ENCODE results near the gene KRTAP16-1. TPM values are rescaled to one million over a fixed set of nuclear protein-coding genes. Genes with fewer than 3 reads are reported as not detected.

Gene KRTAP16-1
- total RNA-seq, 1 experiment from 2014 or later: not detected

GRCh38 chr17:41339571-41340172 lies 30.6 kb upstream of the KRTAP16-1 start:
- Histone ChIP-seq H3K27me3 (ENCODE audit: low read length) (no peaks in the 10 kb centered on the region), H3F3A (ENCODE audit: low read length, unreplicated experiment) (no peaks in the 10 kb centered on the region), H3K4me3 (ENCODE audit: low read length) (no peak overlapping the region), H3K79me2 (ENCODE audit: low read length) (no peaks in the 10 kb centered on the region), H2AFZ (ENCODE audit: low read length) (no peak overlapping the region), H3K4me2 (ENCODE audit: low read length) (no peak overlapping the region), H3K9ac (ENCODE audit: low read length) (no peak overlapping the region), H3K9me2 (replicated peaks; ENCODE audit: low read length) (no peaks in the 10 kb centered on the region), H3K4me1 (ENCODE audit: insufficient read depth, low read length) (no peaks in the 10 kb centered on the region), H3K9me3 (ENCODE audit: low read length) (no peaks in the 10 kb centered on the region), H3K36me3 (ENCODE audit: low read depth, low read length) (no peaks in the 10 kb centered on the region), H4K20me1 (ENCODE audit: low read length) (no peaks in the 10 kb centered on the region), H3K27ac (ENCODE audit: low read length) (no peak overlapping the region)
- intact Hi-C loops (cut with micrococcal nuclease): no loop called here
- no peak for ATAC-seq
- no TSS peak for BruUV-seq (replicated peaks)
- CTCF ChIA-PET: no interaction called here
- TF ChIP-seq EZH2 (IDR thresholded peaks at IDR 0.05; ENCODE audit: low read length, unreplicated experiment) (no peak), CTCF (conservative IDR thresholded peaks at IDR 0.05; ENCODE audit: low read depth, low read length) (no peak), EZH2phosphoT487 (IDR thresholded peaks at IDR 0.05; ENCODE audit: borderline replicate concordance, low read length) (no peak)
- DNase-seq: no peak
- POLR2A ChIA-PET (ENCODE audit: unreplicated experiment): interaction anchor here (0.7 kb wide), 1 partner anchor 494 kb away, joined by 3 read pairs; no protein-coding TSS in a partner anchor

DNA sequence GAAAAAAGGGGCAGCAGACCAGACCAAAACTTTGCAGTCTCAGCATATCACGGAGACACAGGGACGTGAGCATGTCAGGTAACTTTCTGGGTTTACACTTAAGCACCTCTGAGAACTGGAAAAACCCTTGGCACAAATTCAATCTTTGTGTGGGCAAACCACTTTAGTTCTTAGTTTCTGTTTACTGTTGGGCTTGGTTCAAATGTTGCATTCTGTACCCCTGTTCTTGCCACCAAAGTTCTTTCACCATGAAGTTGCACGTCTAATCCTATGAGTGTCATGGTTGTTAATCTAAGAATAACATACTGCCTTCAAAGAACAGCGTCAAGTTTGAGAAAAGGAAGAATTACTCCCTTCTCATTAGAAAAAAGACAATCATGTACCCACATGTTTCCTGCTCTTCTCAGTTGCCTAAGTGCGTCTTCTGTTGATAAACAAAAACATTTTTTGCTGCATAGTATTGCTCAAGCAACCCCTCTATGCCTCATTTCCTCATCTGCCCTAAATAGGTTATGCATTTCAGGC lies 29.9 kb upstream of the KRTAP16-1 start:
- no peak for ATAC-seq
- ChIA-PET POLR2A (ENCODE audit: unreplicated experiment) (no interaction called here), CTCF (no interaction called here)

More for the DNA sequence above, 29.9 kb upstream of the KRTAP16-1 start:
- H3K4me3 ChIP-seq (ENCODE audit: low read length): no peak overlapping the region
- TF ChIP-seq CTCF (conservative IDR thresholded peaks at IDR 0.05; ENCODE audit: low read depth, low read length): no peak
- H4K20me1 ChIP-seq (ENCODE audit: low read length): no peaks in the 10 kb centered on the region
- peak; percentile 21 for DNase-seq
- no TSS peak for BruUV-seq (replicated peaks)
- no peaks in the 10 kb centered on the region for H3F3A ChIP-seq (ENCODE audit: low read length, unreplicated experiment)
- no peaks in the 10 kb centered on the region for H3K79me2 ChIP-seq (ENCODE audit: low read length)
- no peak overlapping the region for H3K9ac ChIP-seq (ENCODE audit: low read length)
- H3K4me2 ChIP-seq (ENCODE audit: low read length): no peak overlapping the region
- no peaks in the 10 kb centered on the region for H3K9me3 ChIP-seq (ENCODE audit: low read length)
- H3K27ac ChIP-seq (ENCODE audit: low read length): no peak overlapping the region
- H3K36me3 ChIP-seq (ENCODE audit: low read depth, low read length): no peaks in the 10 kb centered on the region
- H2AFZ ChIP-seq (ENCODE audit: low read length): peak overlapping the region; percentile 7; the same call in 1 of the 2 replicates
- intact Hi-C loops (cut with micrococcal nuclease): no loop called here
- no peaks in the 10 kb centered on the region for H3K9me2 ChIP-seq (replicated peaks; ENCODE audit: low read length)
- no peaks in the 10 kb centered on the region for H3K4me1 ChIP-seq (ENCODE audit: insufficient read depth, low read length)
- no peaks in the 10 kb centered on the region for H3K27me3 ChIP-seq (ENCODE audit: low read length)
